HG02943 (cell line): ENCODE measurements around the gene PALS2.

Experiments
- ATAC-seq: cut with Tn5 transposase; IDR thresholded peaks from one replicate; pipeline ENCODE4 v1.9.1; 2021; ENCODE audit warnings: mild to moderate bottlenecking, low read depth, moderate library complexity; ENCODE audit not compliant: unreplicated experiment

PALS2 gene, protein sequence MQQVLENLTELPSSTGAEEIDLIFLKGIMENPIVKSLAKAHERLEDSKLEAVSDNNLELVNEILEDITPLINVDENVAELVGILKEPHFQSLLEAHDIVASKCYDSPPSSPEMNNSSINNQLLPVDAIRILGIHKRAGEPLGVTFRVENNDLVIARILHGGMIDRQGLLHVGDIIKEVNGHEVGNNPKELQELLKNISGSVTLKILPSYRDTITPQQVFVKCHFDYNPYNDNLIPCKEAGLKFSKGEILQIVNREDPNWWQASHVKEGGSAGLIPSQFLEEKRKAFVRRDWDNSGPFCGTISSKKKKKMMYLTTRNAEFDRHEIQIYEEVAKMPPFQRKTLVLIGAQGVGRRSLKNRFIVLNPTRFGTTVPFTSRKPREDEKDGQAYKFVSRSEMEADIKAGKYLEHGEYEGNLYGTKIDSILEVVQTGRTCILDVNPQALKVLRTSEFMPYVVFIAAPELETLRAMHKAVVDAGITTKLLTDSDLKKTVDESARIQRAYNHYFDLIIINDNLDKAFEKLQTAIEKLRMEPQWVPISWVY

DNA sequence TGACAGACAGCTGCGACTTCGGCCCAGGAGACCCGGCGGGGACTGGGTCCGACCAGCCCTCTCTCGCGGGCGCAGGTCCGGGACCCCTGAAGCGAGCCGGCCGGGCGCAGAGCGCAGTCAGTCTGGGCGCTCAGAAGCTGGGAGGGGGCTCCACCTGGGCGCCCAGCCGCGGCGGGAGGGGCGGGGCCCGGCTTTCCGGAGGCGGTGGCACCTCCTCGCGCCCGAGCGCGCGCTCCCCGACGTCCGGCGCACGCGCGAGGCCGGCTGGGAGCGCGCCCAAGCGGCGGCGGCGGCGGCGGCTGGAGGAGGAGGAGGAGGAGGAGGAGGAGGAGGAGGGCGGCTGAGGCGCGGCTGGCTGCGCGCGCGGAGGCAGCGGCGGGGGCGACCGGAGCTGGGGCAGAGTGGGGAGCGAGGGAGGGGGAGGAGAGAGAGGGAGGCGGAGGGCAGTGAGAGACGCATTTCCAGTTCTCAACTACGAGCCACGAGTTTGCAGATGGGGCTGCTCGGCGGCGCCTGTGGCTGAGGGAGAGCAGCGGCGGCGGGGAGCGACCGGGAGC lies at the start of gene PALS2:
Gene PALS2 (plus strand): TSS at position 456 of the 557 bp plus-strand sequence. CDS start 50,216 bp downstream, outside the sequence.
- ATAC-seq = peak; percentile 56

DNA sequence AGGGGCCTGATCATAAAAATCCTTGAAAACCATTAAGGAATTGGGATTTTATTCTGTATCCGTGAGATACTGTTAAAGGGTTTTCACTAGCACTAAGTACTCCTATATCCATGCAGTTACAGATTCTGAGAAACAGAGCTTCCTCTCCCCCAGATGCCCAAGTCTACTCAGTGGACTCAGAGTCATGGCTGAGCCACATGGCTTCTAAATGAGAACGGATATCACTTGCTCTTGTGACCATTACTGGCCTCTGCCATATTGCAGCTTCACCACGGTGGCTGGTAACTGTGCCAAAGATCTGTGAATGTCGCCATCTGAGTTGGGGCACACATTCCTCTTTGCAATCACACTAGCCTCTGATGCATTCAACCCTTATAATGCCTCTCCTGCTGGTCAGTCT lies 42.0 kb upstream of the PALS2 start:
- no peak for ATAC-seq

DNA sequence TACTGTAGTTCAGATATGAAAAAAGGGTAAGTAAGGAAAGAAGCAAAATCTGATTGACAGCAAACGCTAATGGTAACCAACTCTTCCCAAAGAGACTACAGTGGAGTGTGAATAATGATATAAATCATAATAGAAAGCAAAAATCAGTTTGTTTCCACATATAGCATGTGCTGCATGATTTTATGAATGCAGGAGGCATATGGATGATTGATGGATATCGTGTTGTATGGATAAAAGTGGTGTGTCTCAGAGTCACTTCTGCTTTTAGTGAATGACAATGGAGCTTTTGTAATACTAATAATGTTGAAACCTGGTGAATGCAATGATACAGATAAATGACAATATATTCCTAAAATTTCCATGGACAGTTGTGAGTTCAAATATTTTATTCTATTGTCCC lies 36.6 kb upstream of the PALS2 start:
- no peak for ATAC-seq

DNA sequence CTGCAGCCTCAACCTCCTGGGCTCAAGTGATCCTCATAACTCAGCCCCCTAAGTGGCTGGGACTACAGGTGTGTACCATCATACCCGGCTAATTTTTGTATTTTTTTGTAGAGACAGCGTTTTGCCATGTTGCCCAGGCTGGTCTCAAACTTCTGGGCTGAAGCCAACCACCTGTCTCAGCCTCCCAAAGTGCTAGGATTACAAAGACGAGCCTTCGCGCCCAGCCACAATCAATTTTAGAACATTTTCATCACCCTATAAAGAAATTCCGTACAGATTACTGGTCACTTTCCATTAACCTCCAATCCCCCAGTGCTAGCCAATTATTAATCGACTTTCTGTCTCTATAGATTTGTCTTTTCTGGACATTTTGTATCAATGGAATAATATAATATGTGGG lies 32.3 kb upstream of the PALS2 start:
- ATAC-seq = no peak

DNA sequence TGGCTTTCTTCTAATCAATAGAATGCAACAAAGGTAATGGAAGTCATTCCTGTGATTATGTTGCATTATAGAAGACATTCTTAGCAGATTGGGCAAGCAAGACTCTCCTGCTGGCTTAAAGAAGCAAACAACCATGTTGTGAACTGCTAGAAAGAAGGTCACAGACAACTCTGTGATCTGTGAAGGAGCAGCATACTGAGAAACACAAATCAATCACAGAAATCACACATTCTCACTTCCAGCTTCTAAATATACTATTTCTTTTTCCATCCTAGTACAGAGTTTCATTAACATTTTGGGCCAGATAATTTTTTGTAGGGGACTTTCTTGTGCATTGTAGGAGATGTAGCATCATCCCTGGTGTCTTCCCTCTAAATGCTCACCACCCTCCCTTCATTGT lies 28.0 kb upstream of the PALS2 start:
- no peak for ATAC-seq

DNA sequence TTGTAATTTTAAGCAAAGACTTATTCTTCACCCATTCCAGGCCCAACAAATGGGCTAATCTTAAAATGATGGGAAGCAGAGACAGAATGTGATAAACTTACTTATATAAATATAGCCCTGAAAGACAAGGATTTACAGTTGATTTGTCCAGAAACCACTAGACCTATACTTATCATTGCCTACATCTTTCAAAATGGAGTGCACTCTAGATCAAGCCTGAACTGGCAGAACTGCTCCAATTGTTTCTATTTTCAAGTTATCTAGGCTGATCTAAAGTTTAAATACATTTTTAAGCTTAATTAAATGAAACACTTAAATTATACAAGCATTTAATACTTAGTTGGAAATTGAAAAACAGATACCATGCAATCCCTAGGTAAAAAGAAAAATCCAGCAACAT lies 24.9 kb upstream of the PALS2 start:
- ATAC-seq = no peak

DNA sequence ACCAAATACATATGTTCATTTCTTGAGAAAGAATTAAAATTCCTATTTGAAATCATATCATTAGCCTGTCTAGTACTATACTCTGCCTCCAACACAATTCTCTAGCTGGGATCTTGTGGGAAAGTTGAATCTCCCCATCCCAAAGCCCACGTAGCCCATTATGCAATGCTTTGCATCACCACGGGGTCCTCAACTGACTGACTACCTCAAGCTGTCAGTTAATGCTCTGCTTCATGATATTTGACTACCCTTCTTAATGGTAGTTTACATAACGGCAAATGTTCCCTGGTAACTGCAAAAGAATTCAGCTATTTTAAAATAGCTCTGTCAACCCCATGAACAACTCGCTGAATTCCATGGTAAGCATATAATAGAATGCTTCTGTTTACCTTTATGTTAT lies 23.3 kb upstream of the PALS2 start:
- no peak for ATAC-seq

DNA sequence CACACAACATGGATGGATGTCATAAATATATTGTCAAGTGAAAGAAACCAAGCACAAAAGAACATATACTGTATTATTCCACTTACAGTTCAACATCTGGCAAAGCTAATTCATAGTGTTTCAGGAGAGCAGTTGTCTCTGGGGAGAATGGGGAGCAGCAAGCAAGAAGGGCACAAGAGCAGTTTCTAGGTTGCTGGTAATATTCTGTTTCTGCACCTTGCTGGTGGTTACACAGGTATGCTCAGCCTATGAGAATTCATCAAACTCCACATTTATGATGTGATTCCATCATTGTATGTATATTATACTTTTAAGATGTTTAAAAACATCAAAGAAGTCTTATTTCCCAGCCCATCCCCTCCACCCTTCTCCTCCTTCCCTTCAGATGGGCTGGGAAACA lies 18.1 kb upstream of the PALS2 start:
- no peak for ATAC-seq

DNA sequence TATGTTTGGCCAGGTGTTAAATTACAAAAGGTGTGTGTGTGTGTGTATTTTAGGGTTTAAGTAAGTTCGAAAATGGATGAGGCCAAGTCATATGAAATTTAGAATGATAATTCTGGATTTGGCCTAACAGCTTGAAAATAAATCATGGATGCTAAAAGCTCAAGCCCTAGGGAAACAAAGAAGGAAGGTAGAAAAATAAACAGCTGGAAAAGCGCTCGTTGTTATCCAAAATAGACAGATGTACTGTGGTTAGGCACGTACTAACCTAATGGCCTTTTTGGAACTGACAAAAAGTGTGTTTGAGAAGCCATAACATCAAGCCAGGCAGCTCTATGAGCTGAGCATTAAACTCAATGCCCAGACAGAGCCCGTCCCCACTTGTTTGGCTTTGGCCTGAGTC lies 17.5 kb upstream of the PALS2 start:
- no peak for ATAC-seq

DNA sequence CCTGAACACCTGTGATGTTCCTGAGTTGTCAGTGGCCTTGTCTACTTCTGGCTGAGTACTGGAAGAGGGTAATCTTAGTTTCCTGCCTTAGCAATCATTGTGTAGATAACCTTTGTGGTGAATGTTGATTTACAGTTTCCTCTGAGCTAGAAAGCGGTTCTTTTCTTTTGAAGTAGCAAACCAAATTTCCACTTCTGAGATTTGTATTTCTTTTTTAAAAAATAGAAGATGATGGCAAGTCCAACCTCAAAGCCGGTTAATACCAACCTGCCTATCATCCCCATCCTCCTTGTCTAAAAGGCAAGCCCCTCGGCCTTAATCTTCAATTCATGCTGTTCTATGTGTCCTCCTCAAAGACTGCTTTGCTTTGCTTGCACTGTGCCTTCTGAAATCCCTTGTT lies 12.5 kb upstream of the PALS2 start:
- ATAC-seq = no peak

DNA sequence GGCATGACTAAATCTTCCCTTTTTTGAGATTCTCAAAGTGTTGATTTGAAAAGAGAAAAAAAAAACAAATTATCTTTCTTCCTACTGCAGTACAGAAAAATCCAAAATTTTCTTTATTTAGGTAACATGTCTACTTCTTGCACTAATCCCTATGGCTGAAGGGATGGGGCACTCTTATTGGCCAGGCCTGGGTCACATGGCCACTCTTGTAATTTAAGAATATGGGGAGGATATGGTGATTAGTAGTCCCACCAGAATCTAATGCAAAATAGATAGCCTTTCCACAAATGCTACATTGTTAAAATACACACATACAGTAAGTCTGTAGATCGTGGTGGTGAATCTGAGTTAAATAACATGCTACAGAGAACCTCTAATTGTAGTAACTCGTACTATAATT lies 7.0 kb upstream of the PALS2 start:
- ATAC-seq = no peak

DNA sequence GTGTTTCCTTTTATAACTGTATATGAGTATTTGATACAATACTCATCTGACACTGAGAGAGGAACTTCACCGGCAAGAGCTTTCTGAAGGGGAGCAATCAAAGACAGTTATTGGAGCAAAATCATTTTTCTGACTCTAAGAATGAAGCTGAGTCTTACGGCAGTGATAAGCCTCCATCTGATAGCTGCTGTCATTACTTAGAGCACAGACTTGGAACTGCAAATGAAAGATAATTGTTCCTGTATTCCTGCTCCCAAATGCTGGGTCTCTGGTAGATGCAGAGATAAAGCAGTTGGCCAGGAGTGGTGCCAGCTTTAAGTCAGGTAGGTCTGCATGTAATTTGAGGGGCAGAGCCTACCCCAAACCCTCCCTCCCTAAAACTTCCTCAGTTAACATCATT lies 2.3 kb upstream of the PALS2 start:
- no peak for ATAC-seq

DNA sequence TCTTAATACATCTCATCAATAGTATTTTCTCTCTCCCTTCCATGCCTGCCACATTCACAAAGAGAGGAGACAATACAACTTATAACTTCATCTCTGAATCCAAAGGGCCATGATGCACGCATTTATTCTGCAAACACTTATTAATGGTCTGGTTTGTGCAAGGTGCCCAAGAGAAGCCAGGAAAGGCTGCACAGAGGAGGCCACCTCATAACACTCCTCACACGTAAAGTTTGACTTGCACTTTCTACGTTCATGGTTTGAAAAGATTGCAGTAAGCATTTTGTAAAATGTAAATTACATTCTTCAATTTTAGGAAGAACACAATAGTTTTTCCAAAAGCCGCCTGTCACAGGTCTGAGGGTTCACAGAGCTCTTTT lies 1.2 kb upstream of the PALS2 start:
- ATAC-seq = no peak

DNA sequence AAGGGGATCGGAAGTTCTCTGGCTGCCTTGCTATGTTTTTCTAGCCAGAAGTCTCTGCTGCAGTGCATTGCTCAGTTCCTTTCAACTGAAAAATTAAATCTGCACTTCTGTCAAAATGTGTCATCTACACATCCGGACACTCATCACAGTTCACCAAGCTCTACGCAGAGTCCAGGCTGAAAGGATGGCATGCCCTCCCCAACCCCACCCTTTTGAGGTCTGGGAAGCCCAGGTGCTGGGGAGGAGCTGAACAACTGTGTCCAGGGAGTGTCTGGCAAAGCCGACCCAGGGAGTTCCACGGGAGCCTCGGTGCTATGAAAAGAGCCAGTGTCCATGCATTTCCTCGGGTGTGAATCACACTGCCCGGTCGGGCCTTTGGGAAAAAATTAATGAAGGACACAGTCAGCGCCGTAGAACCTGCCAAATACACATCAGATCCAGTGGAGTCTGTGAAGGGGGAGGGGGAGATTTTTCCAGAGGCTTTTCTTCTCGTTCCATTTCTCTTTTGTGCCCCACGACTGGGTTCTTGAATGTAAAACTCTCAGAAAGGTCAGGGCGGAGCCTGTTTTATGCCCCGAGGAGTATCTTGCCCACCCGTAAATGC lies 757 bp upstream of the PALS2 start:
- ATAC-seq = no peak

DNA sequence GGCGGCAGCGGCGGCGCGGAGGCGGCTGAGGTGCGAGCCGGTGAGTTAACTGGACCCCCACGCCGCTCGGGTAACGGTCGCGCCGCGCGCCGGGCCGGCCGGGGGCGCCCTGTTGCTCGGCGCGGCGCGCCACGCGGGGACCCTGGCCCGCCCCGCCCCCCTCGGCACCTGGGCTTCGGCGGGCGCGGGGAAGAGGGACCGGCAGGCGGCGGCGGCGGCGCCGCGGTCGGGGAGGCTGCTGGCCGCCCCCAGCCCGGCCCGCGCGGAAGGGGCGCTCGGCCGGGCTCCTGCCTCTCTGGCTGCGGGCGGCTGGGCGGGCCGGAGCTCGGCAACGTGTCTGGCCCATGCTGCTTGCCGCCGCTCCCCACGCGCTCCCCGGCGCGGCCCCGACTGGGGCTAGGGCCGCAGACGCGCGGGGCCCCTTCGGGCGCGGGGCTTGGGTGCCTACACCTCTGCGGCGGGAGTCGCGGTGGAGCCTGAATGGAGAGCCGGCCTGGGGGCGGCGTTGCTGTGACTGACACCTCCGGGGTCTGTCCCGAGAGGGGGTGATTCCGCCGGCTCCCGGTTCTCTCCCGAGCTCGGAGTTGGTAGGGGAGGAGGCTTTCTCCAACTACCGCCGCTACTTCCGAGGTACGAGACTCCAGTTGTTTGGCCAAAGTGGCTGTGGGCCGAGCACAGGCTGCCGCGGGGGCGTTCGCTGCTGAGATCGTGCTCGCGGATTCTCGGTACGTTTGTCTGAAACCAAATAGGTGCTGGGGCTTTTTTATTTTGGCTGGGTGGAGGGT lies 494 bp downstream of the PALS2 start:
- ATAC-seq = peak; percentile 35

DNA sequence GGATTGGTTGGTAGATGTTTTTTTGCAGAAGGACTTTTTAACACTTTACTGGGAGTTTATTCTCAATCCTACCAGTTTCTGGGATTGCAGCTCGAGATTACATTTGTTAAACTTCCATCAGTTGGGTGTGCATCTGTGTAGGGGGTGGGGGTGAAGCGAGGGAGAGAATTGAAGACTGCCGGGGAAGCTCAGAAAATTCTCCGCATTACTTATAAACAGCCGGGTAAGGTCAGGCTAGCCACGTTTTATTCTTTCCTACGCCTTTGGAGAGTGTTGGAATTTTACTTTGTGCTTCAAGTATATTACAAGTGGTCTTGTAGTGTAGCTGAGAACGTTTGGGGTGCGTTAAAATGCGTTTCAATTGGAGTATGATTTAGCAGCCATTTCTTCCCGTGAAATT lies 1.1 kb downstream of the PALS2 start:
- no peak for ATAC-seq

DNA sequence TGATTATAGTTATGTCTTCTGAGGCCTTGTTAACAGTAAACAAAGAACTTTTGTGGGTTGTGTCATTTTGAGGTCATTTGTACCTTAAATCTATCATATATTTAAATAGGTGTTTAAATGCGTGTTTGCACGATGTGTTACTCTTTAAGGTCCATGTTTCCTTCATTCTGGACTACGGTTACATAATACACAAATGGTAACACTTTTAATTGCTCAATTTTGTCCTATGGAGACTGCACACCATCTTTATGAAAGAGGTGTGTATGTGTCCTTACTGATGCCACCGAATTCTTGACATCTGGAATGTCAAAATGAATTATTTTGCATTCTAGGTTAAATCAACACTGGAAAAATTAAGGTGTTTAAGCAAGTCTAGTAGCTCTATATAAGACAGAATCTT lies 1.7 kb downstream of the PALS2 start:
- ATAC-seq = no peak

DNA sequence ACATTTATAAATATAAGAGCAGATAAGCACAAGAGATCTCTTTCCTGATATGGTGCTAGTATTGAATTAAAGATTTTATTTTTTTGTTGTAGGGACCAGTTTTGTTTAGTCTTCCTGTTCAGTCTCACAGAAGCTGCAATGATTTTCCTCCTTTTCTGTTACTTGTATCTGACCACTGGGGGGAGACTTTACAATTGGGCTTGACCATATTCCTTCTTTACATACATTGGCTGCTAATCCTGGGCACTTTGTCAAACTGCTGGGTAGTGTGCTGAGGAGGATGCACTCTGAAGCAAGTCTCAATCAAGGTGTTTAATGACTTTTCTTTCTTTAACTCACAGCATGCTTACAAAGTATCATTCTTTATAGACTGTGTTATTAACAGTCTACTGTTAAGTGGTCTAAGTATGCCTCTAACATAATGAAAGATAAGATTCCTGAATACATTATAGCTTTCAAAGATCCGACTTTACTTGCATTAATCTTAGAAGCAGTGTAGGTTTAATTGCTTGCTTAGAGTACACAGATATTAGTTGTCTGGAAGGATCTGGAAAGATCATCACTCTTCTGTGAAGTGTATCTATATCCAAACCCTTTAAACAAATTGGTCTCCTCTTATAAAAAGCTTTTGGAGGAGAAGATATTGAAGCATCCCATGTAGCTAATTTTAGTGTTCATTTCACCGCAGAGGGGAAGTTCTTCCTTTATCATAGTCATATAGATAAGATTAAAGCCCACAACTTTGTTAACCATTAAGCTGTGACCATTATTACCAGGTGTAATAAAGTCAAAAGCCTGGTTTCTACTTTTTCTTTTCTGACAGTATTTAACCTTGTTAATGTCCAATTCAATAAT lies 3.1 kb downstream of the PALS2 start:
- no peak for ATAC-seq

DNA sequence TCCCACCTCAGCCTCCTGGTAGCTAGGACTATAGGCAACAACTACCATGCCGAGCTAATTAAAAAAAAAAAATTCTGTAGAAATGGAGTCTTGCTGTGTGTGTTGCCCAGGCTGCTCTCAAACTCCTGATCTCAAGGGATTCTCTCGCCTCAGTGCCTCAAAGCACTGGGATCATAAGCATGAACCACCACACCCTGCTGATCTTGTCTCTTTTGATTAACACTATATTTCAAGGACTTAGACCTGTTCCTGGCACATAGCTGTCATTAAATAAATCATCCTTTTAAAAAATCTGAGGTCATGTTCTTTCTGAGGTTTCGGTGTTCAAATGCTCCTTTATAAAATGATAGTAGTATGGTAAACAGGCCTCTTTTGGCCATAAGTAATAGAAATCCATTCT lies 4.8 kb downstream of the PALS2 start:
- no peak for ATAC-seq

DNA sequence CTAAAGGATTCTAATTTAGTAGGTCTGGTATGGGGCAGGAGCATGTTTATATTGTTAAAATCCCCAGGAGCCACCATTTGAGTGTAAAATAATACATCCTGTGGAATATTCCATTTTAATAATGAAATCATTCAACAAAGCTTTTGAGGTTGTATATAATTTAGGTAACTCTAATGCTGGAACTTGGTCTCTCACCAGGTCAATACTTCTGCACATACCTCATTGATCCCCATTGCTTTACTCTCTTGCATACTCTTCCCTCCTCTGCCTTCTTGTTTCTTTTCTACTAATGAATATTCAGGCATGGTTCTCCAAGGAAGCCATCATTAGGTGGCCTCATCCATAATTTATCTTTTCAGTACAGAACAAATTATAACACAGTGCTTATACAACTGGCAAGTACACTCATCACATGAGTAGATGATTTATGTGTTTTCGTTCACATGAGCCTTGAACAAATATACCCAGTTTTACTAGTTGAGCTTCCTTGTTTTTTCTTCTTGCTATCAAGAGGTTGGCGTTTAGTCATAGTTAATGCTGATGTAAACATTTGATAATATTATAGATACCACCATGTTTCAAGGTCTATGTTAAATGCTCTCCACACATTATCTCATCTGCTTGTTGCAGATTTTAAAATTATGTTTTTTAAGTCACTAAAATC lies 7.2 kb downstream of the PALS2 start:
- no peak for ATAC-seq
